HCT116 (cell line): Measurements from ENCODE around the gene PRRT1. TPM values are rescaled to one million over a fixed set of nuclear protein-coding genes. Genes with fewer than 3 reads are reported as not detected.

Experiments
- ATAC-seq: fragments of 200-7000 bp; cut with Tn5 transposase; 2 replicates; pipeline ENCODE4 v1.9.1; 2020; ENCODE audit warnings: mild to moderate bottlenecking, moderate library complexity
- BruUV-seq: library from RNA; stranded (reverse); fragments of 400-500 nt; replicated peaks from 2 replicates; lab custom pipeline; 2021; lab: Mats Ljungman, UMichigan
- CTCF ChIA-PET: fragments of 300-600 bp; sonication (Branson Sonifier 250); formaldehyde crosslinking; loops from one replicate; lab custom pipeline; 2021; ENCODE audit warnings: antibody characterized with exemption; lab: Charles Lee
- POLR2A ChIA-PET: fragments of 300-600, 350-600 bp; sonication (Branson Sonifier 250); formaldehyde crosslinking; loops from one replicate; lab custom pipeline; 2021; ENCODE audit warnings: antibody characterized with exemption; lab: Charles Lee
- RAD21 ChIA-PET, 2 experiments: fragments of 300-600 bp; sonication (Branson Sonifier 250); formaldehyde crosslinking; loops; one replicate each; lab custom pipeline; 2023; ENCODE audit warnings: low total read pairs in 2 of 2; ENCODE audit not compliant: uncharacterized antibody in 2 of 2, unreplicated experiment in 2 of 2, low non-redundant PET in 1 of 2; lab: Charles Lee
- DNase-seq: peaks from one replicate; pipeline ENCODE4 v3.0.0-alpha.2; 2010; ENCODE audit warnings: low read depth, low spot score
- H2AFZ ChIP-seq: fragments of 200-600 bp; shearing (Covaris generic), sonication (generic); 2 replicates; pipeline ENCODE4 v1.6.1; 2017; ENCODE audit warnings: low read depth, mixed run types, mixed read lengths, antibody characterized with exemption, low read length; ENCODE audit not compliant: poor library complexity, severe bottlenecking
- H3K27ac ChIP-seq: 2 replicates; pipeline ENCODE4 v1.5.1; 2012; ENCODE audit warnings: low read depth, low read length
- H3K27me3 ChIP-seq: fragments of 200-600 bp; sonication (generic); 2 replicates; pipeline ENCODE4 v1.6.1; 2016; ENCODE audit warnings: mixed run types, low read length, mixed read lengths; ENCODE audit not compliant: insufficient read depth
- H3K36me3 ChIP-seq, 2 experiments: fragments of 200-500 bp in 1 of 2; fragments of 200-600 bp in 1 of 2; sonication (Bioruptor generic) in 1 of 2; sonication (generic) in 1 of 2; 2 replicates each; pipeline versions ENCODE4 v1.5.1 to v1.6.1; 2014 to 2016; ENCODE audit warnings: low read length in 2 of 2, inconsistent platforms in 1 of 2, mixed read lengths in 1 of 2, mixed run types in 1 of 2; ENCODE audit not compliant: insufficient read depth in 2 of 2, control insufficient read depth in 1 of 2
- H3K4me1 ChIP-seq, 2 experiments: fragments of 200-600 bp in 1 of 2; sonication (generic) in 1 of 2; 2 replicates each; pipeline versions ENCODE4 v1.5.1 to v1.6.1; 2012 to 2017; ENCODE audit warnings: low read length in 2 of 2, inconsistent platforms in 1 of 2, mild to moderate bottlenecking in 1 of 2, mixed read lengths in 1 of 2, mixed run types in 1 of 2, moderate library complexity in 1 of 2; ENCODE audit not compliant: insufficient read depth in 2 of 2, control insufficient read depth in 1 of 2
- H3K4me2 ChIP-seq: fragments of 200-600 bp; sonication (generic); 2 replicates; pipeline ENCODE4 v1.6.1; 2017; ENCODE audit warnings: mixed run types, low read length, mixed read lengths
- H3K4me3 ChIP-seq, 2 experiments: fragments of 200-600 bp in 1 of 2; sonication (generic) in 1 of 2; replicated peaks in 1 of 2; 2 replicates each; pipeline ENCODE4 v1.5.1; 2011 to 2016; ENCODE audit warnings: low read length in 2 of 2, control low read depth in 1 of 2, low read depth in 1 of 2, mild to moderate bottlenecking in 1 of 2, mixed read lengths in 1 of 2, mixed run types in 1 of 2
- H3K79me2 ChIP-seq: fragments of 200-600 bp; sonication (generic); 2 replicates; pipeline ENCODE4 v1.6.1; 2017; ENCODE audit warnings: mild to moderate bottlenecking, mixed run types, low read length, moderate library complexity, mixed read lengths; ENCODE audit not compliant: insufficient read depth
- H3K9ac ChIP-seq: fragments of 200-600 bp; sonication (generic); 2 replicates; pipeline ENCODE4 v1.6.1; 2016; ENCODE audit warnings: low read length, mixed read lengths
- H3K9me2 ChIP-seq: fragments of 200-600 bp; sonication (generic), shearing (Covaris generic); 2 replicates; pipeline ENCODE4 v1.6.1; 2017; ENCODE audit warnings: mixed run types, mild to moderate bottlenecking, moderate library complexity; ENCODE audit not compliant: insufficient read depth
- H3K9me3 ChIP-seq, 2 experiments: fragments of 200-500 bp in 1 of 2; fragments of 200-600 bp in 1 of 2; sonication (Bioruptor generic) in 1 of 2; sonication (generic) in 1 of 2; 2 replicates each; pipeline ENCODE4 v1.6.1; 2014 to 2017; ENCODE audit warnings: low read length in 2 of 2, mixed read lengths in 2 of 2, inconsistent platforms in 1 of 2, low read depth in 1 of 2, mild to moderate bottlenecking in 1 of 2, mixed run types in 1 of 2, moderate library complexity in 1 of 2; ENCODE audit not compliant: control insufficient read depth in 1 of 2, insufficient read depth in 1 of 2
- H4K20me1 ChIP-seq: fragments of 200-600 bp; sonication (generic), shearing (Covaris generic); 2 replicates; pipeline ENCODE4 v1.6.1; 2017; ENCODE audit warnings: mixed run types, mild to moderate bottlenecking, moderate library complexity; ENCODE audit not compliant: insufficient read depth
- ATF3 ChIP-seq: IDR thresholded peaks from 2 replicates; pipeline ENCODE4 v1.6.1; 2012
- CBX3 ChIP-seq: IDR thresholded peaks from 2 replicates; pipeline ENCODE4 v1.6.1; 2012; ENCODE audit warnings: low read depth
- CEBPB ChIP-seq: IDR thresholded peaks from 2 replicates; pipeline ENCODE4 v1.6.1; 2012; ENCODE audit warnings: low read depth
- EGR1 ChIP-seq: IDR thresholded peaks from 2 replicates; pipeline ENCODE4 v1.6.1; 2012; ENCODE audit warnings: low read depth
- ELF1 ChIP-seq: IDR thresholded peaks from 2 replicates; pipeline ENCODE4 v1.6.1; 2012; ENCODE audit warnings: low read depth, borderline replicate concordance
- EZH2phosphoT487 ChIP-seq: fragments of 200-600 bp; IDR thresholded peaks from 2 replicates; pipeline ENCODE4 v1.6.1; 2018; ENCODE audit warnings: antibody characterized with exemption, borderline replicate concordance
- FOSL1 ChIP-seq: IDR thresholded peaks from 2 replicates; pipeline ENCODE4 v1.6.1; 2012; ENCODE audit warnings: low read depth
- MAX ChIP-seq: IDR thresholded peaks from 2 replicates; pipeline ENCODE4 v1.6.1; 2012
- POLR2A ChIP-seq: IDR thresholded peaks from 2 replicates; pipeline ENCODE4 v1.7.0; 2011; ENCODE audit warnings: borderline replicate concordance; ENCODE audit not compliant: insufficient read depth, insufficient read length; ENCODE audit errors: extremely low read depth
- POLR2AphosphoS5 ChIP-seq: IDR thresholded peaks from 2 replicates; pipeline ENCODE4 v1.6.1; 2011; ENCODE audit warnings: mild to moderate bottlenecking, low read depth, low read length, moderate library complexity
- SIN3A ChIP-seq: IDR thresholded peaks from 2 replicates; pipeline ENCODE4 v1.6.1; 2012; ENCODE audit warnings: low read depth
- SP1 ChIP-seq: IDR thresholded peaks from 2 replicates; pipeline ENCODE4 v1.6.1; 2012; ENCODE audit warnings: low read depth
- SRF ChIP-seq: IDR thresholded peaks from 2 replicates; pipeline ENCODE4 v1.6.1; 2012; ENCODE audit warnings: low read depth
- YY1 ChIP-seq: IDR thresholded peaks from 2 replicates; pipeline ENCODE4 v1.6.1; 2011; ENCODE audit warnings: low read length, low read depth, moderate library complexity, mild to moderate bottlenecking; ENCODE audit not compliant: insufficient replicate concordance; ENCODE audit errors: extremely low read depth
- ZBTB33 ChIP-seq: IDR thresholded peaks from 2 replicates; pipeline ENCODE4 v1.6.1; 2011; ENCODE audit warnings: mild to moderate bottlenecking, low read length, moderate library complexity; ENCODE audit not compliant: insufficient replicate concordance; ENCODE audit errors: extremely low read depth
- ZFX ChIP-seq: fragments of 450-650 bp; IDR thresholded peaks from 2 replicates; pipeline ENCODE4 v1.6.1; 2017
- ZNF274 ChIP-seq: fragments of 200-500 bp; sonication (Bioruptor generic); IDR thresholded peaks from 2 replicates; pipeline ENCODE4 v1.6.1; 2014; ENCODE audit warnings: mild to moderate bottlenecking, low read depth, low read length, inconsistent platforms
- intact Hi-C: fragments of 100-400 bp; cut with micrococcal nuclease; formaldehyde crosslinking; loops from 2 replicates; pipeline ENCODE4 v1.10.0; 2022
- total RNA-seq: library from RNA; stranded (reverse); gene quantifications from one replicate; pipeline ENCODE4 v1.2.1, GENCODE V29; 2021; ENCODE audit not compliant: unreplicated experiment

PRRT1 gene
- total RNA-seq, 1 experiment from 2014 or later, result 6.1 TPM

- Histone ChIP-seq H3K27me3 (no peaks in the 10 kb centered on the region), H3K9me3 (no peaks in the 10 kb centered on the region), H3K4me3 (peak overlapping the region; percentile 93 to 98), H3K9ac (peak overlapping the region; percentile 90), H3K4me2 (peak overlapping the region; percentile 97), H3K79me2 (peaks cover 24% of the 10 kb centered on the region), H3K27ac (peak overlapping the region; percentile 76), H3K36me3 (peaks cover 0 to 4% of the 10 kb centered on the region in 2 experiments; a peak in 1 of 4 replicates), H3K4me1 (peaks cover 24 to 52% of the 10 kb centered on the region in 2 experiments), H2AFZ (no peak overlapping the region), H3K9me2 (no peaks in the 10 kb centered on the region), H4K20me1 (no peaks in the 10 kb centered on the region)
- DNase-seq (no peak), ATAC-seq (no peak)
- CTCF ChIA-PET, result no interaction called here
- RAD21 ChIA-PET, result no interaction called here
- POLR2A ChIA-PET, result no interaction called here
- intact Hi-C loops, result no loop called here
- TSS peak; percentile 63 for BruUV-seq
- TF ChIP-seq POLR2A (no peak), SP1 (no peak), CEBPB (no peak), SRF (no peak), EZH2phosphoT487 (no peak), POLR2AphosphoS5 (no peak), EGR1 (no peak), YY1 (no peak)
Observed at GRCh38 chr6:32175322-32175710, 23.6 kb upstream of the PRRT1 start.

GRCh38 chr6:32174416-32174815 lies 22.7 kb upstream of the PRRT1 start:
- H3K9ac ChIP-seq, result no peak overlapping the region
- no peaks in the 10 kb centered on the region for H3K9me2 ChIP-seq
- H4K20me1 ChIP-seq, result no peaks in the 10 kb centered on the region
- no peaks in the 10 kb centered on the region for H3K27me3 ChIP-seq
- RAD21 ChIA-PET, result no interaction called here
- no TSS peak for BruUV-seq
- POLR2A ChIA-PET, result no interaction called here
- H3K36me3 ChIP-seq, result peaks cover 0 to 11% of the 10 kb centered on the region in 2 experiments; a peak in 3 of 4 replicates
- CTCF ChIA-PET, result no interaction called here
- H2AFZ ChIP-seq, result no peak overlapping the region
- intact Hi-C loops, result no loop called here
- H3K4me3 ChIP-seq, result peak overlapping the region in 1 of 2 experiments; percentile 98; a peak in 1 of 4 replicates
- peaks cover 23 to 51% of the 10 kb centered on the region in 2 experiments for H3K4me1 ChIP-seq
- H3K79me2 ChIP-seq, result peaks cover 24% of the 10 kb centered on the region
- DNase-seq, result no peak
- H3K9me3 ChIP-seq, result no peaks in the 10 kb centered on the region
- ATAC-seq, result no peak
- no peak overlapping the region for H3K27ac ChIP-seq
- peak overlapping the region; percentile 97 for H3K4me2 ChIP-seq
- TF ChIP-seq FOSL1, result no peak
- TF ChIP-seq CEBPB, result no peak
- no peak for TF ChIP-seq POLR2AphosphoS5
- no peak for TF ChIP-seq ATF3
- TF ChIP-seq ELF1, result no peak
- no peak for TF ChIP-seq CBX3
- no peak for TF ChIP-seq ZBTB33
- no peak for TF ChIP-seq SRF
- TF ChIP-seq EGR1, result no peak
- TF ChIP-seq SIN3A, result no peak
- TF ChIP-seq EZH2phosphoT487, result no peak
- no peak for TF ChIP-seq ZFX
- no peak for TF ChIP-seq MAX
- no peak for TF ChIP-seq ZNF274
- no peak for TF ChIP-seq SP1
- no peak for TF ChIP-seq YY1
- no peak for TF ChIP-seq POLR2A
